ENCODE data around the gene OSTF1. TPM values are rescaled to one million over a fixed set of nuclear protein-coding genes. Genes with fewer than 3 reads are reported as not detected.

OSTF1 gene
- total and polyA plus RNA-seq, 2 experiments from 2014 or later, result 15.6 to 24.0 TPM

DNA sequence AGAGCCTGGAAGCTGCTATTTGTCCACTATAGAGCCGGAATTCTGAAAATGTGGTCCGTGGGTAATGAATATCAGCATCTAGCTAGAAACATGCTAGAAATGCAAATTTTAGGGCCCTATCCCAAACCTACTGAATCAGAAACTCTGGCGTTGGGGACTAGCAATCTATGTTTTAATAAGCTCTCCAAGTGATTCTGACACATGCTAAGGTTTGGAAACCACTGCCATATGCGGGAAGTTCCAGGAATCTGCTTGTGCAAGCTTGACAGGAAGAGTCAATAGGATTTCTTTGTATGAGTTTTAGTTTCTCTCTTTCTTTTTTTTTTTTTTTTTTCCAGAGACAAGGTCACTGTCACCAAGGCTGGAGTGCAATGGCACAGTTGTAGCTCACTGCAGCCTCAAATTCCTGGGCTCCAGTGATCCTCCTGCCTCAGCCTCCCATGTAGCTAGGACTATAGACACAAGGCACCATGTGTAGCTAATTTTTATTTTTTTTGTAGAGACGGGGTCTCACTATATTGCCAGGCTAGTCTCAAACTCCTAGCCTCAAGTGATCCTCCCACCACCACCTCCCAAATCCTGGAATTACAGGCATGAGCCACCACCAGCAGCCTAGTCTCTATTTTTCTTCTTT, 33.8 kb upstream of the OSTF1 start (continued):
- no peak for TF ChIP-seq REST (IDR thresholded peaks at IDR 0.05; ENCODE audit: unreplicated experiment)
- TF ChIP-seq, protein P1, sequence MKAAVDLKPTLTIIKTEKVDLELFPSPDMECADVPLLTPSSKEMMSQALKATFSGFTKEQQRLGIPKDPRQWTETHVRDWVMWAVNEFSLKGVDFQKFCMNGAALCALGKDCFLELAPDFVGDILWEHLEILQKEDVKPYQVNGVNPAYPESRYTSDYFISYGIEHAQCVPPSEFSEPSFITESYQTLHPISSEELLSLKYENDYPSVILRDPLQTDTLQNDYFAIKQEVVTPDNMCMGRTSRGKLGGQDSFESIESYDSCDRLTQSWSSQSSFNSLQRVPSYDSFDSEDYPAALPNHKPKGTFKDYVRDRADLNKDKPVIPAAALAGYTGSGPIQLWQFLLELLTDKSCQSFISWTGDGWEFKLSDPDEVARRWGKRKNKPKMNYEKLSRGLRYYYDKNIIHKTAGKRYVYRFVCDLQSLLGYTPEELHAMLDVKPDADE (IDR thresholded peaks at IDR 0.05), result no peak
- TF ChIP-seq EZH2phosphoT487 (IDR thresholded peaks at IDR 0.05; ENCODE audit: unreplicated experiment), result no peak
- no peak for TF ChIP-seq ZNF331 (CRISPR knock-in tag; IDR thresholded peaks at IDR 0.05; ENCODE audit: low read depth)

GRCh38 chr9:75061169-75061568, 27.1 kb upstream of the OSTF1 start:
- Mint-ChIP-seq H3K27ac (no peak overlapping the region), H3K4me3 (no peak overlapping the region), H3K27me3 (ENCODE audit: insufficient read depth, low read depth, poor library complexity) (no peaks in the 10 kb centered on the region), H3K4me1 (no peaks in the 10 kb centered on the region), H3K9me3 (peaks cover 24% of the 10 kb centered on the region), H3K36me3 (ENCODE audit: low read depth) (peaks cover 4% of the 10 kb centered on the region; the same call in 1 of the 3 replicates)
- Histone ChIP-seq H3K27me3 (ENCODE audit: insufficient read depth) (no peaks in the 10 kb centered on the region), H3K9me2 (ENCODE audit: insufficient read depth) (0 out of 2 replicates have a peak, but pooled peaks cover 3% of the 10 kb centered on the region), H3K79me2 (replicated peaks; ENCODE audit: insufficient read depth) (no peaks in the 10 kb centered on the region), H3F3A (replicated peaks; ENCODE audit: low read depth) (no peaks in the 10 kb centered on the region), H4K20me1 (replicated peaks; ENCODE audit: insufficient read depth) (no peaks in the 10 kb centered on the region), H3K4me3 (no peak overlapping the region), H3K27ac (ENCODE audit: low read depth) (no peak overlapping the region), H2AFZ (no peak overlapping the region), H3K4me2 (no peak overlapping the region), H3K4me1 (ENCODE audit: insufficient read depth) (no peaks in the 10 kb centered on the region), H3K36me3 (ENCODE audit: insufficient read depth) (no peaks in the 10 kb centered on the region)
- no peak for ATAC-seq
- DNase-seq (ENCODE audit: low spot score), result no peak
- TF ChIP-seq, protein P2, sequence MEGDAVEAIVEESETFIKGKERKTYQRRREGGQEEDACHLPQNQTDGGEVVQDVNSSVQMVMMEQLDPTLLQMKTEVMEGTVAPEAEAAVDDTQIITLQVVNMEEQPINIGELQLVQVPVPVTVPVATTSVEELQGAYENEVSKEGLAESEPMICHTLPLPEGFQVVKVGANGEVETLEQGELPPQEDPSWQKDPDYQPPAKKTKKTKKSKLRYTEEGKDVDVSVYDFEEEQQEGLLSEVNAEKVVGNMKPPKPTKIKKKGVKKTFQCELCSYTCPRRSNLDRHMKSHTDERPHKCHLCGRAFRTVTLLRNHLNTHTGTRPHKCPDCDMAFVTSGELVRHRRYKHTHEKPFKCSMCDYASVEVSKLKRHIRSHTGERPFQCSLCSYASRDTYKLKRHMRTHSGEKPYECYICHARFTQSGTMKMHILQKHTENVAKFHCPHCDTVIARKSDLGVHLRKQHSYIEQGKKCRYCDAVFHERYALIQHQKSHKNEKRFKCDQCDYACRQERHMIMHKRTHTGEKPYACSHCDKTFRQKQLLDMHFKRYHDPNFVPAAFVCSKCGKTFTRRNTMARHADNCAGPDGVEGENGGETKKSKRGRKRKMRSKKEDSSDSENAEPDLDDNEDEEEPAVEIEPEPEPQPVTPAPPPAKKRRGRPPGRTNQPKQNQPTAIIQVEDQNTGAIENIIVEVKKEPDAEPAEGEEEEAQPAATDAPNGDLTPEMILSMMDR (conservative IDR thresholded peaks at IDR 0.05; ENCODE audit: low read depth in 2 of 2), result 0 out of 4 replicates have a peak, but pooled peaks of 1 of the 2 experiments have one; percentile 9
- TF ChIP-seq EZH2phosphoT487 (IDR thresholded peaks at IDR 0.05; ENCODE audit: unreplicated experiment) (no peak), JUNB (IDR thresholded peaks at IDR 0.05; ENCODE audit: unreplicated experiment) (no peak), REST (IDR thresholded peaks at IDR 0.05; ENCODE audit: unreplicated experiment) (no peak)
- TF ChIP-seq, protein P3, sequence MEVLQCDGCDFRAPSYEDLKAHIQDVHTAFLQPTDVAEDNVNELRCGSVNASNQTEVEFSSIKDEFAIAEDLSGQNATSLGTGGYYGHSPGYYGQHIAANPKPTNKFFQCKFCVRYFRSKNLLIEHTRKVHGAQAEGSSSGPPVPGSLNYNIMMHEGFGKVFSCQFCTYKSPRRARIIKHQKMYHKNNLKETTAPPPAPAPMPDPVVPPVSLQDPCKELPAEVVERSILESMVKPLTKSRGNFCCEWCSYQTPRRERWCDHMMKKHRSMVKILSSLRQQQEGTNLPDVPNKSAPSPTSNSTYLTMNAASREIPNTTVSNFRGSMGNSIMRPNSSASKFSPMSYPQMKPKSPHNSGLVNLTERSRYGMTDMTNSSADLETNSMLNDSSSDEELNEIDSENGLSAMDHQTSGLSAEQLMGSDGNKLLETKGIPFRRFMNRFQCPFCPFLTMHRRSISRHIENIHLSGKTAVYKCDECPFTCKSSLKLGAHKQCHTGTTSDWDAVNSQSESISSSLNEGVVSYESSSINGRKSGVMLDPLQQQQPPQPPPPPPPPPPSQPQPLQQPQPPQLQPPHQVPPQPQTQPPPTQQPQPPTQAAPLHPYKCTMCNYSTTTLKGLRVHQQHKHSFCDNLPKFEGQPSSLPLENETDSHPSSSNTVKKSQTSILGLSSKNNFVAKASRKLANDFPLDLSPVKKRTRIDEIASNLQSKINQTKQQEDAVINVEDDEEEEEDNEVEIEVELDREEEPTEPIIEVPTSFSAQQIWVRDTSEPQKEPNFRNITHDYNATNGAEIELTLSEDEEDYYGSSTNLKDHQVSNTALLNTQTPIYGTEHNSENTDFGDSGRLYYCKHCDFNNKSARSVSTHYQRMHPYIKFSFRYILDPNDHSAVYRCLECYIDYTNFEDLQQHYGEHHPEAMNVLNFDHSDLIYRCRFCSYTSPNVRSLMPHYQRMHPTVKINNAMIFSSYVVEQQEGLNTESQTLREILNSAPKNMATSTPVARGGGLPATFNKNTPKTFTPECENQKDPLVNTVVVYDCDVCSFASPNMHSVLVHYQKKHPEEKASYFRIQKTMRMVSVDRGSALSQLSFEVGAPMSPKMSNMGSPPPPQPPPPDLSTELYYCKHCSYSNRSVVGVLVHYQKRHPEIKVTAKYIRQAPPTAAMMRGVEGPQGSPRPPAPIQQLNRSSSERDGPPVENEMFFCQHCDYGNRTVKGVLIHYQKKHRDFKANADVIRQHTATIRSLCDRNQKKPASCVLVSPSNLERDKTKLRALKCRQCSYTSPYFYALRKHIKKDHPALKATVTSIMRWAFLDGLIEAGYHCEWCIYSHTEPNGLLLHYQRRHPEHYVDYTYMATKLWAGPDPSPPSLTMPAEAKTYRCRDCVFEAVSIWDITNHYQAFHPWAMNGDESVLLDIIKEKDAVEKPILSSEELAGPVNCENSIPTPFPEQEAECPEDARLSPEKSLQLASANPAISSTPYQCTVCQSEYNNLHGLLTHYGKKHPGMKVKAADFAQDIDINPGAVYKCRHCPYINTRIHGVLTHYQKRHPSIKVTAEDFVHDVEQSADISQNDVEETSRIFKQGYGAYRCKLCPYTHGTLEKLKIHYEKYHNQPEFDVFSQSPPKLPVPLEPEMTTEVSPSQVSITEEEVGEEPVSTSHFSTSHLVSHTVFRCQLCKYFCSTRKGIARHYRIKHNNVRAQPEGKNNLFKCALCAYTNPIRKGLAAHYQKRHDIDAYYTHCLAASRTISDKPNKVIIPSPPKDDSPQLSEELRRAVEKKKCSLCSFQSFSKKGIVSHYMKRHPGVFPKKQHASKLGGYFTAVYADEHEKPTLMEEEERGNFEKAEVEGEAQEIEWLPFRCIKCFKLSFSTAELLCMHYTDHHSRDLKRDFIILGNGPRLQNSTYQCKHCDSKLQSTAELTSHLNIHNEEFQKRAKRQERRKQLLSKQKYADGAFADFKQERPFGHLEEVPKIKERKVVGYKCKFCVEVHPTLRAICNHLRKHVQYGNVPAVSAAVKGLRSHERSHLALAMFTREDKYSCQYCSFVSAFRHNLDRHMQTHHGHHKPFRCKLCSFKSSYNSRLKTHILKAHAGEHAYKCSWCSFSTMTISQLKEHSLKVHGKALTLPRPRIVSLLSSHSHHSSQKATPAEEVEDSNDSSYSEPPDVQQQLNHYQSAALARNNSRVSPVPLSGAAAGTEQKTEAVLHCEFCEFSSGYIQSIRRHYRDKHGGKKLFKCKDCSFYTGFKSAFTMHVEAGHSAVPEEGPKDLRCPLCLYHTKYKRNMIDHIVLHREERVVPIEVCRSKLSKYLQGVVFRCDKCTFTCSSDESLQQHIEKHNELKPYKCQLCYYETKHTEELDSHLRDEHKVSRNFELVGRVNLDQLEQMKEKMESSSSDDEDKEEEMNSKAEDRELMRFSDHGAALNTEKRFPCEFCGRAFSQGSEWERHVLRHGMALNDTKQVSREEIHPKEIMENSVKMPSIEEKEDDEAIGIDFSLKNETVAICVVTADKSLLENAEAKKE (CRISPR knock-in tag; IDR thresholded peaks at IDR 0.05), result no peak
